ENCODE data around the gene ST8SIA1.

The ST8SIA1 gene

DNA sequence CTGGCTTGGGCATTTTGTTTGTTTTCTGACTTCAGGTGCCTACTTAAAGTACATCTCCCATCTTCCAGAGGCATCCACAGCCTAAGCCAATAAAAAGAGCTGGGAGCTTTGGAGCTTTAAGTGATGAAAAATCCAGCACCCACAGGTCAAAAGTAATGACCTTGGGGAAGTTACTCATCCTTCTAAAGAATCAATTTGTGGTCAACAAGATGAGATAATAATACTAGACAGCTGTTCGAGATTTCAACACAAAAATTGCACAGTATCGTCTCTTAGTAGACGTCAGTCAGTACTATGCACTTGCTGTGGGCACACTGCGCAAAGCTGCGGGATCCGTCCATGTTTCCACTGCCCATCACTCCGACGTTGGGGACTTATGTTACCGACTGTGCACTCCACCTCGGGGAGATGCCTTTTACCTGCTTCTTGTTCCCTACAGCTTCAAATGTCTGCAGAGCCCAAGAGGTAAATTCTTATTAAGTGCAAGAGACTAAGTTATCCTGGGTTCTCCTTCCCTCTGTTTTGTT, 1.3 kb downstream of the ST8SIA1 start:
- TF ChIP-seq, protein P1, sequence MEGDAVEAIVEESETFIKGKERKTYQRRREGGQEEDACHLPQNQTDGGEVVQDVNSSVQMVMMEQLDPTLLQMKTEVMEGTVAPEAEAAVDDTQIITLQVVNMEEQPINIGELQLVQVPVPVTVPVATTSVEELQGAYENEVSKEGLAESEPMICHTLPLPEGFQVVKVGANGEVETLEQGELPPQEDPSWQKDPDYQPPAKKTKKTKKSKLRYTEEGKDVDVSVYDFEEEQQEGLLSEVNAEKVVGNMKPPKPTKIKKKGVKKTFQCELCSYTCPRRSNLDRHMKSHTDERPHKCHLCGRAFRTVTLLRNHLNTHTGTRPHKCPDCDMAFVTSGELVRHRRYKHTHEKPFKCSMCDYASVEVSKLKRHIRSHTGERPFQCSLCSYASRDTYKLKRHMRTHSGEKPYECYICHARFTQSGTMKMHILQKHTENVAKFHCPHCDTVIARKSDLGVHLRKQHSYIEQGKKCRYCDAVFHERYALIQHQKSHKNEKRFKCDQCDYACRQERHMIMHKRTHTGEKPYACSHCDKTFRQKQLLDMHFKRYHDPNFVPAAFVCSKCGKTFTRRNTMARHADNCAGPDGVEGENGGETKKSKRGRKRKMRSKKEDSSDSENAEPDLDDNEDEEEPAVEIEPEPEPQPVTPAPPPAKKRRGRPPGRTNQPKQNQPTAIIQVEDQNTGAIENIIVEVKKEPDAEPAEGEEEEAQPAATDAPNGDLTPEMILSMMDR (IDR thresholded peaks at IDR 0.05; ENCODE audit: low read depth, low read length), result no peak
- no peak overlapping the region for H3K4me3 ChIP-seq (replicated peaks in 1 of 2; ENCODE audit: low read depth in 2 of 2, low read length in 2 of 2)
- peak; percentile 52 to 53 for DNase-seq (ENCODE audit: low read depth in 2 of 2)

DNA sequence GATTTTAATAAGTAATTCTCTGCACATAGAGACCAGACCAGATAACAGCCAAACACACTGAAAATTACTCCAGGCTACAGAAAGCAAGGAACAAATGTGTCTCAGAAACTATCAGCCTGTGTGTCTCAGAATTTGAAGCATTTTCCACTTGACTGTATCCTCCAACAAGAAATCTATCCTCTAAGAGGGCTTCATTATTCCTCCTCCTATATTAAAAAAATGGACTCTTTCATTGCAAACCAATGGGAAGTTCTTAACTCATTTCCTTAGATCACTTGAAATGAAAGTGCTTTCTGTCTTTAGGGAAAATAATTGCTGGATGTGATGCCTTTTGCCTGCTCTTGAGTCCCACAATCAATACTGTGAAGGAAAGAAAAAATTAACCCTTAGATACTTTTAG, 2.3 kb downstream of the ST8SIA1 start:
- TF ChIP-seq, protein P1 (IDR thresholded peaks at IDR 0.05; ENCODE audit: low read depth, low read length), result no peak
- DNase-seq (ENCODE audit: low read depth in 2 of 2), result no peak
- H3K4me3 ChIP-seq (replicated peaks in 1 of 2; ENCODE audit: low read depth in 2 of 2, low read length in 2 of 2), result no peak overlapping the region

- DNase-seq (ENCODE audit: low read depth in 2 of 2), result no peak
- H3K4me3 ChIP-seq (replicated peaks in 1 of 2; ENCODE audit: low read depth in 2 of 2, low read length in 2 of 2), result no peak overlapping the region
- TF ChIP-seq, protein P1 (IDR thresholded peaks at IDR 0.05; ENCODE audit: low read depth, low read length), result no peak
Observed at GRCh38 chr12:22329621-22330020, 4.9 kb downstream of the ST8SIA1 start.

GRCh38 chr12:22325218-22325617, 9.3 kb downstream of the ST8SIA1 start:
- H3K4me3 ChIP-seq (replicated peaks in 1 of 2; ENCODE audit: low read depth in 2 of 2, low read length in 2 of 2), result no peak overlapping the region
- no peak for DNase-seq (ENCODE audit: low read depth in 2 of 2)
- TF ChIP-seq, protein P1 (IDR thresholded peaks at IDR 0.05; ENCODE audit: low read depth, low read length), result no peak

- TF ChIP-seq, protein P1 (IDR thresholded peaks at IDR 0.05; ENCODE audit: low read depth, low read length), result no peak
- H3K4me3 ChIP-seq (replicated peaks in 1 of 2; ENCODE audit: low read depth in 2 of 2, low read length in 2 of 2), result no peak overlapping the region
- no peak for DNase-seq (ENCODE audit: low read depth in 2 of 2)
Observed at GRCh38 chr12:22322091-22322490, 12.4 kb downstream of the ST8SIA1 start.

GRCh38 chr12:22321638-22322037, 12.9 kb downstream of the ST8SIA1 start:
- no peak overlapping the region for H3K4me3 ChIP-seq (replicated peaks in 1 of 2; ENCODE audit: low read depth in 2 of 2, low read length in 2 of 2)
- DNase-seq (ENCODE audit: low read depth in 2 of 2), result peak; percentile 18 to 48
- TF ChIP-seq, protein P1 (IDR thresholded peaks at IDR 0.05; ENCODE audit: low read depth, low read length), result no peak

DNA sequence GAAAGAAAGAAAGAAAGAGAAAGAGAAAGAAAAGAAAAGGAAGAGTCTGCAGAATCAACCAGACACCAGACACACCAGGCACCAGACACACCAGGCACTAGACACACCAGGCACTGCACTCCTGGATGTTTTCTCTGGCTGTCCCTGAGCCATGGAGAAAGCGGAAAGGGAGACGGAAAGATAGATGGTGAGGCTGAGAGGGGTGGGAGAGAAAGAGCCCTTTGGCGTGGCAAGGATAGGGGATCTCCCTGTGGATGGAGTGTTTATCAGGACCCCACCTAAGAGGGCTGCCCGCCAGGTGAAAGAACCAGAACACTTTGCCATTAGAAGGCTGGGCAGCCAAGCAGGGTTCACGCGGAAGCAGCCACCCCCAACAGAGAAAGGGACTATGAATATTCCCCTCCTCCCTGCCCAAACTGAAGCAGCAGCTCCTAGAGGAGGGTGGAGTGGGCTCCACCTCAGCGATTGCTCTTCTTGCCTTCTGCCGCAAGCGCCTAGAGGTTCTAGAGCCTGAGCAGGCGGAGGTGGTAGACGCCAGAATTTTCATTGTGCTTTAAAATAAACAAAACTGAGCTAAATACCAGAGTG, 13.4 kb downstream of the ST8SIA1 start:
- H3K4me3 ChIP-seq (replicated peaks in 1 of 2; ENCODE audit: low read depth in 2 of 2, low read length in 2 of 2), result no peak overlapping the region
- TF ChIP-seq, protein P1 (IDR thresholded peaks at IDR 0.05; ENCODE audit: low read depth, low read length), result no peak
- DNase-seq (ENCODE audit: low read depth in 2 of 2), result no peak
